HG03064 (cell line): Measurements from ENCODE around the gene OTUB2.

Experiments
- ATAC-seq: cut with Tn5 transposase; IDR thresholded peaks from one replicate; pipeline ENCODE4 v1.9.1; 2021; ENCODE audit warnings: low read depth; ENCODE audit not compliant: unreplicated experiment

OTUB2 gene

DNA sequence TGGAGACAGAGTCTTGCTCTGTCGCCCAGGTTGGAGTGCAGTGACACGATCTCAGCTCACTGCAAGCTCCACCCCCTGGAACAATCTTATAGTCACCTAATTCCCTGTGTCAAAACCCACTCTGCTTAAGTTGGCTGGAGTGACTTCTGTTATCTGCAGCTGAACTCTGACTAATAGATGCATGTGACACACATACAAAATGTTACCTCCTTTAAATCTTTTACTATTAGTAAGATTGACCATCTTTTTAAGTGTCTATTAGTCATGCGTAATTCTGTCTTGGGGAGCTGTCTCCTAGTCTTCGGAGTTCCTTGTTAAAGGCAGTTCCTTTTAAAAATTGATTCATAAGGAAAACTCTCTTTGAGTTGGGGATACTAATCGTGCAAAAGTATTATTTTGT lies 62.4 kb downstream of the OTUB2 start:
- no peak for ATAC-seq

DNA sequence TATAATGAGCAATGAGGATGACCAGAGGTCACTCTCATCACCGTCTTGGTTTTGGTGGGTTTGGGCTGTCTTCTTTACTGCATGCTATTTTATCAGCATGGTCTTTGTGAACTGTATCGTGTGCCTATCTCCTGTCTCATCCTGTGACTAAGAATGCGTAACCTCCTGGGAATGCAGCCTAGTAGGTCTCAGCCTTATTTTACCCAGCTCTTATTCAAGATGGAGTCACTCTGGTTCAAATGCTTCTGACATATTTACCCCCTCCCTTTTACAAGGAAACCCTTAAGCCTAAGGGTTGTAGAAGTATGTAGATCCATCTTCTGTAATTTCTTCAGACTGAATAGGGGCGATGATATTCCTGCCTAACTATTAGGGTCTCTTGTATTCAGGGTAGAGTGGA lies 63.3 kb downstream of the OTUB2 start:
- ATAC-seq: no peak

DNA sequence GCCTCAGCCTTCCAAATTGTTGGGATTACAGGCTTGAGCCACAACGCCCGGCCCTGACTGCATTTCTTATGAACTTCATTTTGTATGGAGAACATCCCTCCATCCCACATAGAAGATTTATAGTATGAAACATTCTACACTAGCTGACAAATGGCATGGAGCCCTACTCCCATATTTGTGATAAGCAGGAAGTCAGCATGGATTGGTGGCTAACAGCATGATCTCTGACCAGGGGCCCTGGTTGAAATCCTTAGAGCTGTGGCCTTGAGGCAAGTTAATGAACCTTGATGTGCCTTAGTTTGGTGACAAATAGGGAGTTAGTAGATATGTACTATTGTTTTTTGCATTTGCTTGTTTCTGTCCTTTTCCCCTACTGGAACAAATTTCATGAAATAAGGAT lies 67.3 kb downstream of the OTUB2 start:
- ATAC-seq: no peak

DNA sequence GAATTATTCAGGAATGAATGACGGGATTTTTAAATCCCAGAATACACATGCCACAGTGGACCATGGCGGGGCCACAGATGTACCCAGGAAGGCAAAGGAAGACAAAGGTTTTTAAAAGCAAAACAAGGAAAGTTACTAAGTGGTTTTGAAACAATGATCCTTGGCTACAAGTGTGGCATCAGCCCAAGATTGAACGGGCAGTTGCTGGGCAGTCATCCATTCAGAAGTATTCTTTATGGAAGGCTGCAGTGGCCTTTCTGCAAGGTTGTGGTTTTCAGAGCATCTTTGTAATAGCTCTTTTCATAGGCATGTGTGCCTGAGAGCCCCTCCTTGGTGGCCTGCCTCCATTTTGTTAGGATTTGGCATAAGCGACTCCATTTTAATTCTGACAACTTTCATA lies 71.0 kb downstream of the OTUB2 start:
- no peak for ATAC-seq
